Neuron (in vitro differentiated cells): ENCODE measurements around the gene LPXN.

Source experiments
- H2AFZ ChIP-seq: one replicate; pipeline ENCODE4 v1.6.1; 2013; ENCODE audit warnings: low read depth, mild to moderate bottlenecking, inconsistent platforms, low read length, moderate library complexity
- H3K27me3 ChIP-seq: one replicate; pipeline ENCODE4 v1.6.1; 2013; ENCODE audit warnings: low read length; ENCODE audit not compliant: insufficient read depth
- H3K36me3 ChIP-seq: one replicate; pipeline ENCODE4 v1.6.1; 2013; ENCODE audit warnings: low read length; ENCODE audit not compliant: insufficient read depth
- H3K4me1 ChIP-seq: one replicate; pipeline ENCODE4 v1.6.1; 2013; ENCODE audit warnings: low read length; ENCODE audit not compliant: insufficient read depth
- H3K4me3 ChIP-seq: 2 replicates; pipeline ENCODE4 v1.5.1; 2013; ENCODE audit warnings: mild to moderate bottlenecking, low read length, moderate library complexity
- H3K9me3 ChIP-seq: one replicate; pipeline ENCODE4 v1.6.1; 2013; ENCODE audit warnings: low read length

LPXN gene

GRCh38 chr11:58527429-58527828 is 48.2 kb downstream of the LPXN start:
- no peak overlapping the region for H2AFZ ChIP-seq
- H3K4me3 ChIP-seq: no peak overlapping the region
- no peaks in the 10 kb centered on the region for H3K27me3 ChIP-seq
- H3K9me3 ChIP-seq: peaks cover 6% of the 10 kb centered on the region
- H3K36me3 ChIP-seq: no peaks in the 10 kb centered on the region
- no peaks in the 10 kb centered on the region for H3K4me1 ChIP-seq

DNA sequence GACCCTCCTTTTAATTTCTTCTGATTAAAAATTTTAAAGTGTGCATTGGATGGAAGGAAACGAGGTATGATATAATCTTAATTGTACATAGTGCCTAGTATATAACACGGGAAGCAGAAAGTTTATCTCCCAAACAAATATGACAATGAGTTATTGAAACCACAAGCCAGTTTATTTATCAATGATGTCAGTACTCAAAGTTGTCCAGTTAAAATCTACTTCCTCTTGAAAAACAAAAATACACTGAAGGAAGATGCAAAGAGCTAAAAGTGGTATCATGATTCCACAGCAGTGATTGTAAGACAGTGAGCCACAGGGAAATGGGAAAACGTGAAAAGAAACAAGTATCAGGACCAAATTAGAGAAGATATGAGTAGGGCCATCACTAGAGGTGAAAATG is 48.9 kb downstream of the LPXN start:
- Histone ChIP-seq H3K36me3 (no peaks in the 10 kb centered on the region), H2AFZ (no peak overlapping the region), H3K9me3 (peaks cover 2% of the 10 kb centered on the region), H3K4me1 (no peaks in the 10 kb centered on the region), H3K27me3 (no peaks in the 10 kb centered on the region), H3K4me3 (no peak overlapping the region)

GRCh38 chr11:58525037-58525614 is 50.5 kb downstream of the LPXN start:
- Histone ChIP-seq H3K36me3 (no peaks in the 10 kb centered on the region), H2AFZ (no peak overlapping the region), H3K4me1 (no peaks in the 10 kb centered on the region), H3K9me3 (no peaks in the 10 kb centered on the region), H3K27me3 (peaks cover under 1% of the 10 kb centered on the region), H3K4me3 (no peak overlapping the region)

- no peaks in the 10 kb centered on the region for H3K36me3 ChIP-seq
- H3K4me3 ChIP-seq: no peak overlapping the region
- H3K9me3 ChIP-seq: no peaks in the 10 kb centered on the region
- no peak overlapping the region for H2AFZ ChIP-seq
- H3K4me1 ChIP-seq: no peaks in the 10 kb centered on the region
- peaks cover 4% of the 10 kb centered on the region for H3K27me3 ChIP-seq
Measured at GRCh38 chr11:58524232-58525036, 51.2 kb downstream of the LPXN start.

DNA sequence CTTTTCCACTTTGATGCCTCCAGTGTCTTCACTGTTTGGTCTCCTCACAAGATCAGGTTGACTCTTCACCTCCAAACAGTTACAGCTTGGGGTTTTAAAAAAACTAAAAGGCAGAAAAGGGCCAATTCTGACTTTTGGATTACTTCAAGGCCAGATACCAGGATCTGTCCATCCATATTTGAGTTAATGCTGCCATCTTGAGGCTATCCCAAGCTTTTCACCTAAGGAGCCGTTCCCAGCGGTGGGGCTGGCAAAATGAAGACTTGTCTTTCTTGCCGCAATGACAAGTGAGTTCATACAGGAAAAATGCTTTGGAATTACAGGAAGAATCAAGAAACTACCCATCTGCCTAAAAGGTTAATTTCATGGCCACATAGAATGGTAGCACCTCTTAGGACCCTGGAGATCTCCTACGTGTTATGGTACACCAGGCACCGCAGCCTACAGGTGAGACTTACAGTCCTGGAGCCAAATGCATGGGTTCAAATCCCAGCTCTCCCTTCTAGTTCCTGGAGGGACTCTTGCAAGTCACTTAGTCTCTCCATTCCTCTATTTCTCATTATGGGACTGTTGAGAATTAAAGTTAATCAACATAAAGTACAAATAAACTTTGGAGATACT is 61.8 kb downstream of the LPXN start:
- Histone ChIP-seq H3K9me3 (no peaks in the 10 kb centered on the region), H2AFZ (no peak overlapping the region), H3K4me3 (no peak overlapping the region), H3K4me1 (no peaks in the 10 kb centered on the region), H3K27me3 (peaks cover 7% of the 10 kb centered on the region), H3K36me3 (no peaks in the 10 kb centered on the region)

DNA sequence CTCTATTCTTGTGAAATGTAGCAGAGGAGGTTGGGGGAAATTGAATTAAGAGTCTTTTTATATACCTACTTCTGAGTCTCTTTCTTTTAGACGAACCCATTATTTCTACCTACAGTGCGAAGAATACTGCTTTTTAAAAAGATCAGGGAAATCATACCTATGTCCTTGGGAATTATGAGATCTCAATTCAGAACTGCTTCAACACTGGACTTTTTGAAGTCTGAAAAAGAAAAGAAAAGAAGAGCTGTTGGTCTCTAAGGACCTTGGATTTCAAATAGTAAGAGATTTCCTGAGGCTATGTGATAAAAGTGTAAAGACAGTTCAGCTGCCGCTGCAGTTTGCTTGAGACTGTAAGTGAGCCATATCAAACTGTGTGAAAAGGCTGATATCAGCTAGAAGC is 64.0 kb downstream of the LPXN start:
- Histone ChIP-seq H3K27me3 (peaks cover 12% of the 10 kb centered on the region), H3K4me1 (no peaks in the 10 kb centered on the region), H3K9me3 (no peaks in the 10 kb centered on the region), H3K36me3 (no peaks in the 10 kb centered on the region), H2AFZ (no peak overlapping the region), H3K4me3 (no peak overlapping the region)

DNA sequence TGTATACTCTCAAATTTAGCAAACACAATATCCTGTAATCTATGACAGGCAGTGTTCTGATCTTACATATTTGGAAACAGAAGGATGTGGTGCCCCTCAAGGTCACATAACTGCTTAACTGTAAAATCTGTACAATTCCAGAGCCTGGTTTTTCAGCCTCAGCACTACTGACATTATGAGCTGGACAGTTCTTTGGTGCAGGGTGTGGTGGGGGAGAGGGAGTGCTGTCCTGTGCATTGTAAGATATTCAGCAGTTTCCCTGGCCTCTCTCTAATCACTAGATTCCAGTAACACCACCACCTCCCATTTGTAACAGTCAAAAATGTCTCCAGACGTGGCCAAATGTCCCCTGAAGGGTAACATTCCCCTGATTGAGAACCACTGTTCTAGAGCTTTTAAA is 65.9 kb downstream of the LPXN start:
- Histone ChIP-seq H2AFZ (no peak overlapping the region), H3K36me3 (no peaks in the 10 kb centered on the region), H3K4me1 (no peaks in the 10 kb centered on the region), H3K4me3 (no peak overlapping the region), H3K9me3 (no peaks in the 10 kb centered on the region), H3K27me3 (peaks cover 15% of the 10 kb centered on the region)

GRCh38 chr11:58508814-58509213 is 66.8 kb downstream of the LPXN start:
- Histone ChIP-seq H3K36me3 (no peaks in the 10 kb centered on the region), H3K4me3 (no peak overlapping the region), H2AFZ (no peak overlapping the region)

DNA sequence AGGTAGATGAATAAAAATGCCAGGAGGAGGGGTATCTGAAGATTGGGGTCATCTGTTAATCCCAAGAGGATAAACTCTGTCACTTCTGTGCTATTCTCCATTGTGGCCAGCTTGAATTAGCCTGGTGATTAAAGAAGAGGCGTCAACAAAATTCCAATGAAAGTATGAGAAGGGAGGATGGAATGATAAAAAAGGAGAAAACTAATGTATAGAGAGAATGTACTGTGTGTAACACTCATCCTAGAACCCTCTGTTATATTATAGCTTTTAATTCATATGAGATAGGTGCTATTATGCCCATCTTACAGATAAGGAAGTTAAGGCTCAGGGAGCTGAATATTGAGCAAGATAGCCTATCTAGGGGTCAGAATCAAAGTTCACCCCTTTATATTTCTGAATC is 67.7 kb downstream of the LPXN start, which contains the start of gene OR5B21:
OR5B21 (minus strand) TSS at position 101 of the 400 bp plus-strand sequence; CDS start at position 101, 0 bp downstream.
- H3K4me1 ChIP-seq: no peaks in the 10 kb centered on the region
- H3K4me3 ChIP-seq: no peak within 1 kb of the TSS
- no peaks in the 10 kb centered on the region for H3K36me3 ChIP-seq
- no peaks in the 10 kb centered on the region for H3K9me3 ChIP-seq
- H2AFZ ChIP-seq: no peak within 1 kb of the TSS
- peaks cover 20% of the 10 kb centered on the region for H3K27me3 ChIP-seq

More at GRCh38 chr11:58508814-58509213, 66.8 kb downstream of the LPXN start:
- no peaks in the 10 kb centered on the region for H3K9me3 ChIP-seq
- peaks cover 15% of the 10 kb centered on the region for H3K27me3 ChIP-seq
- no peaks in the 10 kb centered on the region for H3K4me1 ChIP-seq

- Histone ChIP-seq H3K27me3 (peaks cover 22% of the 10 kb centered on the region), H3K36me3 (no peaks in the 10 kb centered on the region)
Measured at GRCh38 chr11:58507355-58507754, 68.3 kb downstream of the LPXN start.

DNA sequence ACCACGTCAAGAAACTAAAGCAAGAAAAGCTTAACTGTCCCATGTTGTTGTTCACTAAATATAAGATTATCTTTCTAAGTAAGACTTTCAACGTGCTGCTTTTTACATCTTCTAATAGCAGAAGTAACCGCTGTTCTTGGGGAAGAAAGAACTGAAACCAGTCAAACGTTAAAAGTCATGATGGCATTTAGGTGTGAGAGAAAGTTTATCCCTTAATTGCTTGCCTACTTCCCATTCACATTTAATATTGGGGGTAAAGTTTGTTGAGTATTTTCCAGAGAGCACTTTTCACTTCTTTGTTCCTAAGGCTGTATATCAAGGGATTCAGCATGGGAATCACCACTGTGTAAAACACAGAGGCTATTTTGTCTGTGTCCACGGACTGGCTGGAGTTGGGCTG is 68.7 kb downstream of the LPXN start:
- H3K36me3 ChIP-seq: no peaks in the 10 kb centered on the region
- H3K4me1 ChIP-seq: no peaks in the 10 kb centered on the region
- H2AFZ ChIP-seq: no peak overlapping the region
- no peak overlapping the region for H3K4me3 ChIP-seq
- peaks cover 22% of the 10 kb centered on the region for H3K27me3 ChIP-seq
- no peaks in the 10 kb centered on the region for H3K9me3 ChIP-seq

More at GRCh38 chr11:58507355-58507754, 68.3 kb downstream of the LPXN start:
- H3K9me3 ChIP-seq: no peaks in the 10 kb centered on the region
- H3K4me1 ChIP-seq: no peaks in the 10 kb centered on the region
- H2AFZ ChIP-seq: no peak overlapping the region
- H3K4me3 ChIP-seq: no peak overlapping the region

- Histone ChIP-seq H3K4me1 (no peaks in the 10 kb centered on the region), H3K36me3 (no peaks in the 10 kb centered on the region), H2AFZ (no peak overlapping the region), H3K27me3 (peaks cover 22% of the 10 kb centered on the region), H3K9me3 (no peaks in the 10 kb centered on the region), H3K4me3 (no peak overlapping the region)
Measured at GRCh38 chr11:58505849-58506248, 69.8 kb downstream of the LPXN start.

GRCh38 chr11:58504232-58504631 is 71.4 kb downstream of the LPXN start:
- H3K9me3 ChIP-seq: no peaks in the 10 kb centered on the region
- no peaks in the 10 kb centered on the region for H3K36me3 ChIP-seq
- H3K4me3 ChIP-seq: no peak overlapping the region
- H3K27me3 ChIP-seq: peaks cover 17% of the 10 kb centered on the region
- H2AFZ ChIP-seq: no peak overlapping the region
- no peaks in the 10 kb centered on the region for H3K4me1 ChIP-seq
